Measurements from ENCODE around the gene RASD2.

DNA sequence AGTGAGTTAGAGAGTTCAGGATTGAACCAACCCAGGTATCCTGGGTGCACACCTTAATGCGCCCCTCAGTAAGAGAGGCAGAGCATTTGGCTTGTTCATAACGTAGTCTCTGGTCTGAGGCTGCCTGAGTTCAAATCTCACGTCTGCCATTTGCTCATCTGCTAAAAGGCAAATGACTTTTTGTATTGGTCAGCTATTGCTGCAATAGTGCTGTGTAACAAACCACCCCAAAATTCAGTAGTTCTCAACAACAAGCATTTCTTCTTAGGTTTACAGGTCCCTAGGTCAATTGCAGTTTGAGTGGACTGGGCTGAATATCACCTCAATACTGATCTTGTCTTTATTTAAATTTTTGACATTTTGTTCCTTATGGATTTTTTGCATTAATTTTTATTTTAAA is 18.1 kb downstream of the RASD2 start:
- TF ChIP-seq, protein P1, sequence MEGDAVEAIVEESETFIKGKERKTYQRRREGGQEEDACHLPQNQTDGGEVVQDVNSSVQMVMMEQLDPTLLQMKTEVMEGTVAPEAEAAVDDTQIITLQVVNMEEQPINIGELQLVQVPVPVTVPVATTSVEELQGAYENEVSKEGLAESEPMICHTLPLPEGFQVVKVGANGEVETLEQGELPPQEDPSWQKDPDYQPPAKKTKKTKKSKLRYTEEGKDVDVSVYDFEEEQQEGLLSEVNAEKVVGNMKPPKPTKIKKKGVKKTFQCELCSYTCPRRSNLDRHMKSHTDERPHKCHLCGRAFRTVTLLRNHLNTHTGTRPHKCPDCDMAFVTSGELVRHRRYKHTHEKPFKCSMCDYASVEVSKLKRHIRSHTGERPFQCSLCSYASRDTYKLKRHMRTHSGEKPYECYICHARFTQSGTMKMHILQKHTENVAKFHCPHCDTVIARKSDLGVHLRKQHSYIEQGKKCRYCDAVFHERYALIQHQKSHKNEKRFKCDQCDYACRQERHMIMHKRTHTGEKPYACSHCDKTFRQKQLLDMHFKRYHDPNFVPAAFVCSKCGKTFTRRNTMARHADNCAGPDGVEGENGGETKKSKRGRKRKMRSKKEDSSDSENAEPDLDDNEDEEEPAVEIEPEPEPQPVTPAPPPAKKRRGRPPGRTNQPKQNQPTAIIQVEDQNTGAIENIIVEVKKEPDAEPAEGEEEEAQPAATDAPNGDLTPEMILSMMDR (conservative IDR thresholded peaks at IDR 0.05; ENCODE audit: low read length) = no peak
- TF ChIP-seq EZH2phosphoT487 (IDR thresholded peaks at IDR 0.05; ENCODE audit: borderline replicate concordance, low read depth, low read length) = no peak

All from OCI-LY7 (cell line).